NOMO-1 treated with DMSO at 0.1 percent for 48 hours (cell line): Measurements from ENCODE around the gene TSEN54.

Experiments used
- DNase-seq: peaks from one replicate; lab custom pipeline; 2025; ENCODE audit not compliant: unreplicated experiment; lab: John Stamatoyannopoulos, UW

Gene TSEN54

GRCh38 chr17:75503976-75504346 lies 12.4 kb upstream of the TSEN54 start:
- DNase-seq, result no peak

- DNase-seq, result peak; percentile 57
These were observed 11.8 kb upstream of the TSEN54 start for GRCh38 chr17:75504347-75505151.

- DNase-seq, result no peak
These were observed 11.2 kb upstream of the TSEN54 start for GRCh38 chr17:75505152-75505409.

GRCh38 chr17:75505640-75506039 lies 10.7 kb upstream of the TSEN54 start:
- DNase-seq, result no peak

GRCh38 chr17:75506134-75506533 lies 10.2 kb upstream of the TSEN54 start:
- no peak for DNase-seq

- DNase-seq, result no peak
These were observed 9.4 kb upstream of the TSEN54 start for GRCh38 chr17:75506888-75507287.

- DNase-seq, result no peak
These were observed 8.3 kb upstream of the TSEN54 start for GRCh38 chr17:75507733-75508719.

GRCh38 chr17:75508931-75509361 lies 7.4 kb upstream of the TSEN54 start:
- DNase-seq, result no peak

- DNase-seq, result no peak
These were observed 6.6 kb upstream of the TSEN54 start for GRCh38 chr17:75509528-75510258.

GRCh38 chr17:75511270-75511609 lies 5.1 kb upstream of the TSEN54 start:
- DNase-seq, result no peak

GRCh38 chr17:75511610-75512575 lies 4.4 kb upstream of the TSEN54 start:
- no peak for DNase-seq

- DNase-seq, result no peak
These were observed 3.2 kb upstream of the TSEN54 start for GRCh38 chr17:75512926-75513640.

GRCh38 chr17:75513641-75514000 lies 2.7 kb upstream of the TSEN54 start:
- DNase-seq, result no peak

GRCh38 chr17:75514299-75514918 lies 1.9 kb upstream of the TSEN54 start:
- no peak for DNase-seq

GRCh38 chr17:75514919-75515495 lies 1.3 kb upstream of the TSEN54 start:
- DNase-seq, result no peak

GRCh38 chr17:75515496-75516254 lies 653 bp upstream of the TSEN54 start, which contains the start of gene CASKIN2:
CASKIN2 (minus strand) TSS chr17:75515537; CDS start chr17:75513804, 1,733 bp downstream.
- DNase-seq, result peak; percentile 61

- peak; percentile 13 for DNase-seq
These were observed 430 bp downstream of the TSEN54 start for GRCh38 chr17:75516619-75517296.
